ENCODE measurements around the gene HERPUD2.
"Not testable (repeated sequence)": the region's sequence is repeated elsewhere in the genome, so short reads cannot be mapped to it uniquely, and the experiment has no call there.

Gene HERPUD2

DNA sequence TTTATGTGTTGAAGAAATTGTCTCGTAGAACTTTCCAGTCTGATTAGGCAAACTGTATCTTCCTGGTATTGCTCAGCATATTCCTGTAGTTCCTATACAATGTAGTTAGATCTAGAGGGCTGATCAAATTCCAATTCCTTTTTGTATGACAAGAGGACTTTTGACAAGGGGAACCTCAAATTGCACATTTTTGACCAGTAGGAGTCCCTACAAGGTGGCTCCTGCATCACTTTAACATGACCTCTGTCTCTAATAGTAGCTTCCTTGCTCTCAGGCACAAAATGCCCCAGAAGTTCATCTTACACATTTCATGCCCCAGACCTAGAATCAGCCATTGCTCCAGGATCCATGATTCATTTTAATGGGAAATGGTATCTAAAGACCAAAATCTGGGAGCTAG is 18.7 kb downstream of the HERPUD2 start:
- DNase-seq, result no peak

DNA sequence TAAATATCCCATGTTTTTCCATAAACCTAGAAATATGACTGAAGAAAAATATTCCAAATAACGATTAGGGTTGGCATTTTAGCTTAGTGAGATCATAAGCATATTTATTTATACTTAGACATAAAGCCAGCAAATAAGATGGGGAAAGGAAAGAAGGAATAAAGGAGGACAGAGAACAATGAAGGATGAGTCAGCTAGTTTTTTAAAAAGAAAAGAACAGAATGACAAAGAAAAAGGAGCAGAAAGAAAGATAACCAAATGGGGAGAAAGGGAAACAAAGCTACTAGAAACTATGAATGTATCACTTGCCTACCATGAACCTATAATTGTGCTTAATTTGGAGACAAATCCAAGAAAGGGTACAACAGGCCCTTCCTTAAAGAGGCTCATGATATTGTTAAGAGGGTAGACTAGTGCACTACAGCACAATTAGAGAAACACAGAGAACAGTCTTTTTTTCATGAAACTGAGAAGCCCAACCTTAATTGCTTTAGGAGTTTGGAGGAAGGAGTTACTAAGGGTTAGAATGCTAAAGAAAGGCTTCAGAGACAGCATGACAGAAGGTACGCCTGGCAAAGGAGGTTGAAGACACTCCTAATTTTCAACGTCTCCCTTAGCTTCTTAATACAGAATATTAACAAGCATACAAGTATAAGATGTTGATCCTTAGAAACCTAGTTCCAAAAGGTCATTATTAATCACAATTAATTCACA is 23.9 kb downstream of the HERPUD2 start:
- DNase-seq, result no peak

DNA sequence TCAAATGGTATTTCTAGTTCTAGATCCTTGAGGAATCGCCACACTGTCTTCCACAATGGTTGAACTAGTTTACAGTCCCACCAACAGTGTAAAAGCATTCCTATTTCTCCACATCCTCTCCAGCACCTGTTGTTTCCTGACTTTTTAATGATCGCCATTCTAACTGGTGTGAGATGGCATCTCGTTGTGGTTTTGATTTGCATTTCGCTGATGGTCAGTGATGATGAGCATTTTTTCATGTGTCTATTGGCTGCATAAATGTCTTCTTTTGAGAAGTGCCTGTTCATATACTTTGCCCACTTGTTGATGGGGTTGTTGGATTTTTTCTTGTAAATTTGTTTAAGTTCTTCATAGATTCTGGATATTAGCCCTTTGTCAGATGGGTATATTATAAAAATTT is 34.5 kb downstream of the HERPUD2 start:
- DNase-seq, result not testable (repeated sequence)

DNA sequence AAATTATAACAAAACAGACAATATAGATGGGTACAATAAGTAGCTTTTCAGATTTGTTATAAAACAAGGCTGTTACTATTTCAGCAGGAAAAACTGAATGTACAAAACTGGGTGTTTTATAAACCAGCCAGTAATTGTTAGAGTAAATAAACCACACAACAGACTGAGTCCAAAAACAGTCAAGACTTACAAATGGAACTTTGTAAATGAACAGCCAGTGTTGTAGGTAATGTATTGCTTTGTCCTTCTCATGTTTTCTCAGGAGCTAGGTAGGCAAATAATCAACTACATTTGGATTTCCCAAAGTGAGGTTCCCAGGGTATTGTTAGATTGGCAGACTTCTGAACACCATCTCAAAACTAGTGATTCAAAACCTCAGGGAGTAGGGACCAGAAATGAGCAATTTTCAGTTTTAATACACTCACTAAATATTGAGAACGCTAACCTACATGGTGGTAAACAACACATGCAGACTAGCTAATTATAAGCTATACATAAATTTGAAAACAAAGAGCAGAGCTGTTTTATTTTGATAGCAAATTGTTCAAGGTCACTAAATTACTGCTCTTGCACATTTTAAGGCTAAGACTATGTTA is 36.2 kb downstream of the HERPUD2 start:
- DNase-seq, result no peak

DNA sequence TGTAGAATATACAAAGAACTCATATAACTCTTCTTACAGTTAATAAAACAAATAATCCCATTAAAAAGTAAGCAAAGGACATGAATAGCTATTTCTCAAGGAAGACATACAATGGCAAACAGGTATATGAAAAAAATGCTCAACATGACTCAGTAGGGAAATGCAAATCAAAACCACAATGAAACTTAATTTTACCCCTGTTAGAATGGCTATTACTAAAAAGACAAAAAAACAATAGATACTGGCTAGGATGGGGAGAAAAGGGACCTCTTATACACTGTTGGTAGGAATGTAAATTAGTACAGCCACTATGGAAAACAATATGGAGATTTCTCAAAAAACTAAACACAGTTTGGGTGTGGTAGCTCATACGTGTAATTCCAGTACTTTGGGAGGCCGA is 37.8 kb downstream of the HERPUD2 start:
- DNase-seq, result no peak

DNA sequence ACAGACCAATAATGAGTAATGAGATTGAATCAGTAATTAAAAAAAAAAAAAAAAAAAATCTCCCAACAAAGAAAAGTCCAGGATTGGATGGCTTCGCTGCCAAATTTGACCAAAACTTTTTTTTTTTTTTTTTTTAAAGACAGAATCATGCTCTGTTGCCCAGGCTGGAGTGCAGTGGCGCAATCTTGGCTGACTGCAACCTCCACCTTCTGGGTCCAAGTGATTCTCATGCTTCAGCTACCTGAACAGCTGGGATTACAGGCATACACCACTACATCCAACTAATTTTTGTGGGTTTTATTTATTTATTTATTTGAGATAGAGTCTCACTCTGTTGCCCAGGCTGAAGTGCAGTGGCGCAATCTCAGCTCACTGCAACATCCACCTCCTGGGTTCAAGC is 40.4 kb downstream of the HERPUD2 start:
- DNase-seq, result not testable (repeated sequence)

DNA sequence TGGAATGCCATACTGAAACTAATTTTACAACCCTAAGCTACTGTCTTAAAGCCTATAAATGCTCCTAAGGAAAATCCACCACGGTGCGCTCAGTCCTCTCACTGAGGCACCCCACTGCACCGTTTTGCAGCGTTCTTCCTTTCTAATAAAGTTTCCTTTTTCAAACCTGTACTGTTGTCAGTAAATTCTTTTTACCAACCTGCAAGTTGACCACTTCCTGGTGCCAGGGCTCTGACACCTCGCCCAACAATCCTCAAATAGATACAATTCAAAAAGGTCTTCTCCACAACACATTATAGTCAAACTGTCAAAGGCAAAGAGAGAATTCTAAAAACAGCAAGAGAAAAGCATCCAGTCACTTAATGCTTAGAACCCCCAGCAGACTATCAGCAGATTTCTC is 42.8 kb downstream of the HERPUD2 start:
- DNase-seq, result peak in 1 of 6 experiments; percentile 3

DNA sequence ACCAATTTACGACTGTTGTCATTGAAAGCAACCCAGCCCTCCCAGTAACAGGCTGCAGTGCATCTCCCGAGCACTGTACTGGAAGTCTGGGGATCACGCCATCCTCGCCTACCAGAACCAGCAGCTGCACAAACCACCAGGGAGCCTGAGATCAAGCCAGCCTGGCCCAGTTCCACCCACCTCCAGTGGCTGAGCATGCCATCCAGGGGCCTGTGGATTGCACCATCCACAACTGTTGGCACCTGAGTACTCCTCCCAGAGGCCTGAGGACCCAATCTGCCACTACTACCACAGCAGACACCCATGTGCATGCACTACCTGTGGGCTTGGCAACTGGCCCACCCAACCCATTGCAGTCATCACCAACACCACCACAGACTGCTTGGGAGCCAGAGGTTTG is 44.2 kb downstream of the HERPUD2 start:
- no peak for DNase-seq

DNA sequence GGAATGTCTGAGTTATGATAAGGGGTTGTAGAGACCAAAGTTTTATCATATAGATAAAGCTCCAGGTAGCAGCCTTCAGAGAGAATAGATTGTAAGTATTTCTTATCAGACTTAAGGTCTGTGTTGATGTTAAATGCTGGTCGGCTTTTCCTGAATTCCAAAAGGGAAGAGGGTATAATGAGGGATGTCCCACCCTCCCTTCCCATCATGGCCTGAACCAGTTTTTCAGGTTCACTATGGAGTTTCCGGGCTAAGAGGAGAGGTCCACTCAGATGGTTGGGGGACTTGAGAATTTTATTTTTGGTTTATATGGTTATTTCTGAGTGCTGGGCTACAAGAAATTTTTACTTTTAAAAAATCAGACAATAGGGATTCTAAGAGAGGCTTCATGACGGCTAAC is 45.2 kb downstream of the HERPUD2 start:
- no peak for DNase-seq

DNA sequence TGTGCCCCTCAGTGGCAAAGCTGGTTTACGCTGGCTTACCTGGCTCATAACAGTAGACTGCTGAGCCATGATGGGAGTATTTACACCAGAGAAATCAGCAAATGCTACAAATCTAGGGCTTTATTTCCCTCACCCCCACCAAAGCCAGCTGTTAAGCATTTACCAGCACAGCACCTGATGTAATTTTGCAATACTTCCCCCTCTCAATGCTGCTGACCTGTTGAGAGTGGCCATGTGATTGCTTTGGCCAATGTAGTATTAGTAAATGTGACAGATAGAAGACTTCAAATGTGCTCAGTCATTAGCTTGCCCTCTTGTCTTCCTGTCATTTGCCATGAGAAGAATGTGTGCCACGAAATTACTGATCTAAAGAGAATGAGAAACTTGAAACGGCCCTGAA is 46.6 kb downstream of the HERPUD2 start:
- no peak for DNase-seq

DNA sequence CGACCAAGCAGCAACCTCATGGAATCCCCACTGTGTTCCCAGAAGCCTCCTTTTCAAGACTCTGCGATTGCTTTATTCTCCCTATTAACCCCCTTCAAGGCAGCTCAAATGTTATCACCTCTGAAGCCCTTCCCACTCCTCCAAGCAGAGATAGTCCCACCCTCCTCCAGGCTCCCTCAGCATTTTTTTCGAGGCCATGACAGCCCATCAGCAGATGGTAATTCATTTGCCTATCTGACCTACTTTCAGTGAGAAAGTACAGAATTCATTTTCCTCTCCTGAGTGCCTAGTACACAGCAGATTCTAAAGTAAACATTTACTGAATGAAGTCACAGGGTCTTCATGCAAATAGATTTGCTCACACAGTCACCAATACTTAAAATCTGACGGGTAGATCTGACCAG is 47.8 kb downstream of the HERPUD2 start:
- no peak for DNase-seq

DNA sequence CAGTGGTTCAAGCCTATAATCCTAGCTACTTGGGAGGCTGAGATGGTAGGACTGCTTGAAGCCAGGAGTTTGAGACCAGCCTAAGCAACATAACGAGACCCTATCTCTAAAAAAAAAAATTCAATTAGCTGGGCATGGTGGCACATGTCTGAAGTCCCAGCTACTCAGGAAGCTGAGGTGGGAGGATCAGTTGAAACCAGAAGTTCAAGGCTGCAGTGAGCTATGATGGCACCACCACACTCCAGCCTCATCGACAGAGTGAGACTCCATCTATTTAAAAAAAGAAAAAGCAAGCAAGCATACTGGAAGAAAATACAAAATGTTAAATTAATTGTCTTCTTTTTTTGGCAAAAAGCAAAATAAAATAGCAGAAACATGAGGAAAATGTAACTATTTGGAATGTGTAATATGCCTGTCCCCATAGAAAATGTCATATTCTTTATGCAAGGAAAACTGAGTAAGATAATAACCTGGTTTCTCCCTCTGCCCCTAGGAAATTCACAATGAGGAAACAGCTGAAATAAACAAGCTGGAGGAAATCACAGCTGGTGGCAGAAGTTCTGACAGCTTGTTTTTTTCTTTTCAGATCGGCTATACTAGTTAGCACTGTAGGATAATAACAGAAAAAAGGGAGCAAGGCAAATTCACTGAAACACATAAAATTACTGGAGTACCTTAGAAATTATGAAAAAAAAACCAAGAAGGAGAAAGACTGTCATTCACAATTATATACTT is 48.5 kb downstream of the HERPUD2 start:
- DNase-seq, result no peak

DNA sequence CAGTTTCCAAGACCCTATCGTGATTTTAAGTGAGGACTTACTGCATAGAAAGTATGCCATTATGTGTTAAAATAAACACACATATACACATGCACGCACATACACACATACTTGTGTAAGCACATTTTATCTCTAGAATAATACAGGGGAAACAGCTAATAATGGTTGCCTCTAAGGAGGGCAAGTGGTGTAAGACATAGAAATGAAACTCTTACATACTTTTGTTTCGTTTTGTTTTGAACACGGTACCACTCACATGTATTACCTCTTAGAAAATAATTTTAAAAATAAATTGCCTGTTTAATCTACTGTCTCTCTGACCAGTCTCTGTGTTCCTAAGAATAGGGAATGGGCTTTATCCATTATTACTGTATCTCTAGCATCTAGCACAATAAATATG is 49.2 kb downstream of the HERPUD2 start:
- DNase-seq, result no peak

DNA sequence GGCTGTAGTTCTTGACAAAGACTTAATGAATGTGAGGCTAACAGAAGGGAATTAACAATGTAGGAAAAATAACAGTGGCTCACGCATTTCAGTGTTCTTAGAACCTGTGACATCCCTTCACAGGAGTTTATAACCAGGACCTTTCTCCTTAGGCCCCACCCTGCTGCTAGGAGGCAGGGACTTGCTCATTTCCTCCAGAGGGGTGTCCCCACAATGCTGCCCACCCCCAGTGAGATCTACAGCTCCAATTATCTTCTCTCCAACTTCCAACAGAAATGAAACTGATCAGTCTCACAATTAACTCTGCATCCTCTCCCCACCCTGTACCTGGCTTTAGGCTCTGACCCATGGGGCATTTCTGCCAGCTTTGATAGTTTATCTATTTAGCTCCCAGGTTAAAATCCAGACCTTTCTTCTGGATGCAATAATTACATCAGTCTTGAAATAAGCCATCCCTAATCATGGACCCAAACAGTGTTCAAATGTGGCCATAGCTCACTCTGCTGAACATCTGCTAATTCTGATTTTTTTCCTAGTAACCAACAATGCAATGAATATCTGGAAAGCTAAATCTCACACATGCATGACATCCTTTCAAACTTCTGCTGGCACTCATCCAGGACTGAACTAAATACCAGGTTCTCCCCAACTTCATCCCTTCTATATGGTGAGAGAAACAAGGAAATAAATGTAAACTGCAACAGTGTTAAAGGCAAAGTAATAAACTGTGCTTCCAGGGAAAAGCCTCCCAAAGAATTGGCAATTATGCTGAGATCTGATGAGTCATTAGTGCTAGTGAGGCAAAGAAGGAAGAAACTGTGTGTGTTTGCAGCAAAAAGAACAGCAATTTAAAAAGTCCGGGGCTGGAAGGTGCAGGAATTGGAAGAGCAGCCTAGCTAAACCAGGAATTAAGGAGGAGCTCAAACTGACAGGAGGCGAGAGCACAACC is 64.6 kb downstream of the HERPUD2 start:
- no peak for DNase-seq

DNA sequence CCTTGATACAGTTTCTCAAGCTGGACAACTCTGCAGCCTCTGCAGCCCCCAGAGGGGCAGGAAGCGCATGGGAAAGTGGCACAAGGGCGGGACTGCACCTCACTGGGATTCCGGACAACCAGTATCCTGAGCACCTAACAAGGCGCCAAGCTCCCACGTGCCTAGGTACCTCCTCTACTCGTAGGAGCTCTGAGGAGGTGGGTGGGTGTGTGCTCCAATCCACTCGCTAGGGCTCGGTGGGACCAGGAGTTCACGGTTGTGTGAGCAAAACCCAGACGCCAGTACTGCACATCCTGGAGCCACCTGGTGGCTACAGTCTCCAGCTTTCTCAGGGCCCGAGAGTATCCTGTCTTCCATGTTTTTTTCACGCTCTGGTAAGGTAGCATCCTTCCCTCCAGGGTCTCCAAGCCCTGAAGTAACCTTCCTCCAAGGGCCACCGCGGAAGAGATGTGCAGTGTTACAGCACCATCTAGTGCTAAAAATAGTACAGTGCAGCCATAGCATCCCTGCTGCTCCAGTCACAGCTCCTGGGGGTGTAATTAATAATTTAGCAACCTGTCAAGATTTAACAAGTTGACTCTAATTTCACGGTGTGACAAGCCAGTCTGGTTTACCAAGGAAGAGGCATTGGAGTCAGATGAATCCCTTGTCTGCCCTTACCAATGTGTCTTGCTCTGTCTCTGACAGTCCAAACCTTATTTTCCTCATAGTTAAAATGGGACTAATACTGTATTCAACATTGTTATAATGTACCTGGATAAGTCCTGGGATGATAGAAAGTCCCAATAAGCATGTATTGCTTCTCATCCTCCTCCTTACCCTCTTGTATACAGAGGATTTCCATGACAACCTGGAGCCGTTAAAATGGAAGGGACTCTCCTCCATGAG is 70.4 kb downstream of the HERPUD2 start:
- DNase-seq, result peak in 3 of 6 experiments; percentile 6 to 43 (median 41)

DNA sequence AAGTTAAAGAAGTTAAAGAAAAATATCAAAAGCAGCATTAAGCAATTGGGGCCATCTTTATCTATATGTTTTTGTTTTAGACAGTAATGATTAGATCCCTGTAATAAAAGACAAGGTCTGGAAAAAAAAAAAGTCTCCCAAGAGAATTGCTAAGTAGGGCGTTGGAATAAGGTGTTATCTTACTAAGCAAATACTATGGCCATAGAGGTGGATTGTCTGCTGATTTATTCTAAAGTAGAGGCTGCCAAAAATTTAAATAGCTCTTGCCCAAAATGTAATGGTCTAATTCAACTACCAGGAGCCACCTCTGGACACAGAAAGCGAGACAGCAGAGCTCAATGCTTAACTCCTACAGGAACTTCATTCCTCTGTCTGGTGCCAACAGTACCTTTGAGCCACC is 71.6 kb downstream of the HERPUD2 start:
- DNase-seq, result no peak

DNA sequence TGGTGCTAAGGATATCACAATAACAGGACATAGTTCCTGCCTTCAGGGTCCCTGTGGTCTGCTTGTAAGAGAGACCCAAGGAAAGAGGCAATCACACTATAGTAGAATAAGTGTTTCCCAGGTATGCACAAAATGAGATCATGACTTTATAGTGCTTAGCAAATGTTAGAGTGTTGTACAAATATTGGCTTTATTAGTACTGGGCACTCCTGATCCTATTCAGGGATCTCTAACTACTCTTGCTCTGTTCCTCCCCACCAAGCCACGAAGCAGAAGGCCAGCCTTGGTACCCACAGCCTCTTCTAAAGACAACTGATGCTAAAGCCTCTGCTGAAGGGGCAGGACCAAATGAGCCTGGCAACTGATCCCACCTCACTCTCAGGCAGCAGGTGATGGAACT is 75.1 kb downstream of the HERPUD2 start:
- no peak for DNase-seq

DNA sequence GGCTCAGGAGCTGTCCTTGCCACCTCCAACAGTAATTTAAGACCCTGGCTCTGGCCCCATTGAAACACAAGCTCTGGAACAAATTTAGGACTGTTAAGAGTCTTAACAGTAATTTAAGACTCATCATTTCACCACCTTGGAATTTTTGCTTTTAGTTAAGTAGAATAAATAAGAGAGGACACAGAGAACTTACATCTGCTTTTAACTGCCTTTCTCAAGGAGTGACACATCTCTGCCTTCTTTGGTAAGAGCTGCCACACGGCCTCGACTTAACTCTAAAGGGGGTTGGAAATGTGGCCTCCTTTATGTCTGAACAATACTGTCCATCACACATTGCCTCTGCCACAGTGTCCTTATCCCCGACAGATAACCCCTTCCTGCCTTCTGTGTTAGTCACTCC is 77.9 kb downstream of the HERPUD2 start:
- no peak for DNase-seq

DNA sequence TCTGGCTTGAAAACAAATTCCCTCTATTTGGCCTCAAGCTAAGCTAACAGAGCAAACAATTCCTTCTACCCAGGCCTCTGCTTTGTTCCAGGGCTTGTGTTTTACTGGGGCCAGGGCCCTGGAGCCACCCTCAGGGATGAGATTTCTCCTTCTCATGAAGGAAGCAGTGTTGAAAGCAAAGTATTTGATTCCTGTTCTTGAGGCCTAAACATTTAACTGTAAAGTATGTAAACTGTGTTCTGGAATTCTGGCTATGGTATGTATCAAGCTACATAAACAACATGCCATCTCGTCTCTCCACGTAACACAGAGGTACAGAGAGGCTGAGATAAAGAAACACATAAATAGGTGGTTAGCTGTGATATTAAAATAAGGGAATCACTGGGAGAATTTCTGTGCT is 81.8 kb downstream of the HERPUD2 start:
- no peak for DNase-seq

DNA sequence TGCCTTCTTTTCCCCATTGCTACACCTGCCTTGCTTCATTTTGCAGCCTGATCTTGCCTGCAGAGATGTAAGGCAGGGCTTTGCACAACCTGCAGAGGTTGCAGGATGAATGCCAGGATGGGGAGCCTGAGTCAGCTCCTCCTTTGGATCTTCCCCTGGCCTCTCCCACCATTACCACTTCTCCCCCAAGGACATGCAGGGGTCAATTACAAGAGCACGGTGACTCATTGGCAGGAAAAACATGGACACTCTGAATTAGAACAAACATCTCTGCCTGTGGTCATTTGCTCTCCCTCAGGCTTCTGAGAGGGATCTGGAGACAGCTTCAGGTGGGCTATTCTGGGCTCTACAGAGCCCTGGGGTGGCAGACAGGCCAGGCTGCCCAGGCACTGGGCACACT is 89.2 kb downstream of the HERPUD2 start:
- DNase-seq, result no peak

DNA sequence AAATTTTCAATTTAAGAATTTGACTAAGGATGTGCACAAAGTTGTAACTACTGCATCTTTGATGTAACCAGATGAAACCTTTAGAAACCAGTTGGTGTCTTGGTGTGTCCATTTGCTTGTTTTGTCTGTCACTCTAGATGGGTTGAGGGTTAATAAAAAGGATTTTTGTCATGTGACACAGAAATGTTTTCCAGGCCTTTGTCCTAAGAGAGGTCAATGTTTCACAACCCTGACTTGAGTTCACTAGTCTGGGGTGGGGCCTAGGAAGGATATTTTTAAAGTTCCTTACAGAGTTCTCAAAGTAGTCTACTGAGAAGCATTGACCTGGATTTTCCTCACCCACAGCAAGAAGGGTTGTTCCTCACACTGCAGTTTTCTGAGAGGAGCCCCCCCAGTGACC is 90.3 kb downstream of the HERPUD2 start:
- no peak for DNase-seq

DNA sequence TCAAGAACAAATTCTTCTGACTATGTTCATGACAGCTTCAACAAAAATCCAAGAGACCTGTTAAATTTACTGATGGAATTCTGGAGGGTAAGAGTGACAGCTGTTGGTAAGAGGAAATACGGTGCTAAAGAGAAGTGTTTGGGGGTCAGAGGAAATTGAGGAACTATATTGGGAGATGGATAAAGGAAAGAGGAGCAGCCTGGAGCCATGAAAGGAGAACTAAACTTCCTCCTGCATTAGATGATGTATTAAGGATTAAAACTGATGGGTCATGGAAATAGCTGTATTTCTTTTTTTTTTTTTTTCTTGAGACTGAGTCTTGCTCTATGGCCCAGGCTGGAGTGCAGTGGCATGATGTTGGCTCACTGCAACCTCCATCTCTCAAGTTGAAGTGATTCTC is 95.3 kb downstream of the HERPUD2 start:
- no peak for DNase-seq
